AG04449 (cell line): ENCODE results near the gene RAB31.

Experiments used
- CTCF ChIA-PET: fragments of 350-600 bp; formaldehyde crosslinking; extraction: SDS; loops from one replicate; lab custom pipeline; 2021; ENCODE audit warnings: antibody characterized with exemption; lab: Yijun Ruan, JAX
- POLR2A ChIA-PET: fragments of 400-600, 350-600 bp; formaldehyde crosslinking; extraction: SDS; loops from one replicate; lab custom pipeline; 2020; ENCODE audit warnings: antibody characterized with exemption, inconsistent platforms; lab: Yijun Ruan, JAX
- DNase-seq: peaks from one replicate; pipeline ENCODE4 v3.0.0-alpha.2; 2010; ENCODE audit warnings: low read depth, low spot score
- H3K4me3 ChIP-seq: 2 replicates; pipeline ENCODE4 v1.5.1; 2011; ENCODE audit warnings: low read depth, mild to moderate bottlenecking, control low read depth, low read length
- TF ChIP-seq, protein P1 (sequence below): IDR thresholded peaks from one replicate; pipeline ENCODE4 v1.5.1; 2011; ENCODE audit warnings: mild to moderate bottlenecking, moderate library complexity, low read length, control low read depth, inconsistent platforms; ENCODE audit not compliant: insufficient read depth; ENCODE audit errors: missing control alignments

Gene RAB31, protein sequence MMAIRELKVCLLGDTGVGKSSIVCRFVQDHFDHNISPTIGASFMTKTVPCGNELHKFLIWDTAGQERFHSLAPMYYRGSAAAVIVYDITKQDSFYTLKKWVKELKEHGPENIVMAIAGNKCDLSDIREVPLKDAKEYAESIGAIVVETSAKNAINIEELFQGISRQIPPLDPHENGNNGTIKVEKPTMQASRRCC

DNA sequence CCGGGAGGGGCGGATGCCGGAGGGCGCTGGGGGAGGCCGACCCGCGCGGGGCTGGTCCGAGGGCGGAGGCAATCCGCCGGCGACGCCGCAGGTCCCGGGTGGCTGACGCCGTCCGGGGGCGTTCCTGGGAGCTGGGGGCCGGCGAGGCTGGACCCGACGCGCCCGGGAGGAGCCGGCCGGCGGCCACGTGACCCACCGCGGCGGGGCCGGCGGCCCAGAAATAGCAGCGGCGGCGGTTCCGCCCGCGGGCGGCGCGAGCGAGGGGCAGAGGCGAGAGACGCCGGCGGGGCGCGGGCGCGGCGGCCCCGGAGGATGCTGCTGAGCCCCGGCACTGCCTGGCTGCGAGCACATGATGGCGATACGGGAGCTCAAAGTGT lies at the start of gene RAB31:
Gene RAB31, plus strand, starts transcription at position 245 of the 377 bp plus-strand sequence. Its CDS starts 105 bp downstream, at position 350.
- ChIA-PET POLR2A (interaction anchor here (0.6 to 1.0 kb wide), 4 partner anchors 9 to 205 kb away, joined by 3 read pairs; partner anchors contain the start of gene VAPA), CTCF (interaction anchor here (1.0 kb wide), 1 partner anchor 257 kb away, joined by 3 read pairs; no protein-coding TSS in a partner anchor)
- TF ChIP-seq, protein P1, sequence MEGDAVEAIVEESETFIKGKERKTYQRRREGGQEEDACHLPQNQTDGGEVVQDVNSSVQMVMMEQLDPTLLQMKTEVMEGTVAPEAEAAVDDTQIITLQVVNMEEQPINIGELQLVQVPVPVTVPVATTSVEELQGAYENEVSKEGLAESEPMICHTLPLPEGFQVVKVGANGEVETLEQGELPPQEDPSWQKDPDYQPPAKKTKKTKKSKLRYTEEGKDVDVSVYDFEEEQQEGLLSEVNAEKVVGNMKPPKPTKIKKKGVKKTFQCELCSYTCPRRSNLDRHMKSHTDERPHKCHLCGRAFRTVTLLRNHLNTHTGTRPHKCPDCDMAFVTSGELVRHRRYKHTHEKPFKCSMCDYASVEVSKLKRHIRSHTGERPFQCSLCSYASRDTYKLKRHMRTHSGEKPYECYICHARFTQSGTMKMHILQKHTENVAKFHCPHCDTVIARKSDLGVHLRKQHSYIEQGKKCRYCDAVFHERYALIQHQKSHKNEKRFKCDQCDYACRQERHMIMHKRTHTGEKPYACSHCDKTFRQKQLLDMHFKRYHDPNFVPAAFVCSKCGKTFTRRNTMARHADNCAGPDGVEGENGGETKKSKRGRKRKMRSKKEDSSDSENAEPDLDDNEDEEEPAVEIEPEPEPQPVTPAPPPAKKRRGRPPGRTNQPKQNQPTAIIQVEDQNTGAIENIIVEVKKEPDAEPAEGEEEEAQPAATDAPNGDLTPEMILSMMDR: no peak
- H3K4me3 ChIP-seq: peak within 1 kb of the TSS; percentile 72
- DNase-seq: no peak

DNA sequence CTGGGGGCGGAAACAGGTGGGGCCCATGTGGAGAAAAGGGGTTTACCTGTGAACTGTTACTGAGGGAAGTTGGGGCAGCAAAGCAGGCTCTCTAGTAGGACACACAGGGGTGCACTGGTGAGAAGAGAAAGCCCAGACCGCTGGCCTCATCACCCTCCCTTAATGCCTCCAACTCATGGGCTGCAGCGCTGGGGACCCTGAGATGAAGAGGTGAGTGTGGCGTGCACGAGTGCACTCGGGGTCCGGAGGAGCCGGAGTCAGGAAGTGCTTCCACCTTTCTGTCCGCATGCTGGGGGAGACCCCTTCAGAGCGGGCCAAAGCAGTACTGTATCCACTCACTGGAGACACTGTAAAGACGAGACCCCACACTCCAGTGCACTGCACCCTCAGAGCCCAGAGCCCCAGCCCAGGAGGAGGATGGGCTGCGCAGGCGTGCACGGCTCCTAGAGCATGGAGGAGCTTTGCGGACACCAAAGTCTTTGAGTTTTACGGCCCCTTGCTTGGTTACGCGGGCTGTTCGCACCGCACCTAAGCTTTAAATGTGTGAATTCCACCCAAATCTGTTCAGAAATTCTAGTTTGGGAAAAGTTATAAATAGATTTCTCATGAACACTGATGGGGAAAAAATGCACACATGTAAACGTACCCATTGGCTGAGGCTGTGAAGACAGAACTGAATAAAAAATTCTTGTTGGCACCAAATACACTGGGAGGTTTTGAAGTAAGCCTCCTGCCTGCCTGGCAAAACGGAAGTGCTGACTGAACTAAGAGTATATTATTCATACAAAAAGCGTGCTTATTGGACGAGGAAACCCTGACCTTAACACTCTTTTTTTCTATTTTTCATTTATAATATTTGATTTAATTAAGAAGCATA lies 48.4 kb upstream of the RAB31 start:
- no peak for DNase-seq
- TF ChIP-seq, protein P1: no peak
- no peak overlapping the region for H3K4me3 ChIP-seq
- ChIA-PET CTCF (interaction anchor here (0.7 kb wide), 1 partner anchor 84 kb away, joined by 3 read pairs; no protein-coding TSS in a partner anchor), POLR2A (no interaction called here)

DNA sequence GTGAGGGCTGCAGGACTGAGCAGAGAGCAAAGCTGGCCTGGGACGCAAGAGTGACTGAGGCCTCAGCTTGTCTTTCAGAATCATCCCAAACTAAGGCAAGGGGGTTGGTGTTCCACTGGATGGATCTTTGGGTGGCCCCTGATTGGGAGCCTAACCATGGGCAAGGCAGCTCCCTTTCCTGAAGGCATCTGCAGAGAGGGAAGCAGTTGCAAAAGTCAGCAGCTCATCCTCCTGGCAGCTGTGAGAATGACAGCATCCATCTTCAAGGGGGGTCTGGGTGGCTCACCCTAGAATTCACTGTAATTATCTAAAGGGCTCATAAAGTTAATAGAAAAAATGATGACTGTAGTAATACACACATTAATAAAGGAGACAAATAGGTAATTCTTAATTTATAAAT lies 46.5 kb upstream of the RAB31 start:
- ChIA-PET POLR2A (interaction anchor here (0.8 kb wide), 1 partner anchor 12 kb away, joined by 3 read pairs; no protein-coding TSS in a partner anchor), CTCF (interaction anchor here (0.7 to 2.6 kb wide), 10 partner anchors 9 to 121 kb away, joined by 3 to 15 read pairs (median 4); no protein-coding TSS in a partner anchor)
- no peak for DNase-seq
- H3K4me3 ChIP-seq: no peak overlapping the region
- TF ChIP-seq, protein P1: peak; percentile 61

DNA sequence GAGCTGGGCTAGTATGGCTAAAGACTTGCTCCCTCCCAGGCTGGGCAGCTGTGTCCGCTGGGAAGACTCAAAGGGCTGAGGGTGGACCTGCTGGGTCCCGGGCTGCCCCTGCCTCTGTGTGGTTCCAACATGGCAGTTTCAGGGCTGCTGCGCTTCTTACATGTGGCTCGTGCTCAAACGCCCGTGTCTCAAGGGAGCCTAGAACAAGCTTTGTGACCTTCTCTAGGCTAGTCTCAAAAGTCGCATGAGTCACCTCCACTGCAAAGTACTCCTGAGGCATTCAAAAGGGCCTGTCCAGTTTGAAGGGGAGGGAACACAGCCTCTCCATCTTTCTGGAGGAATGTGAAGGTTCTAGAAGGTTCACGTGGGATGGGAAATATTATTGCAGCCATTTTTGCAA lies 44.7 kb upstream of the RAB31 start:
- no peak for DNase-seq
- TF ChIP-seq, protein P1: no peak
- POLR2A ChIA-PET: no interaction called here
- CTCF ChIA-PET: interaction anchor here (1.3 to 2.6 kb wide), 2 partner anchors 21 to 88 kb away, joined by 3 to 15 read pairs; no protein-coding TSS in a partner anchor
- no peak overlapping the region for H3K4me3 ChIP-seq

DNA sequence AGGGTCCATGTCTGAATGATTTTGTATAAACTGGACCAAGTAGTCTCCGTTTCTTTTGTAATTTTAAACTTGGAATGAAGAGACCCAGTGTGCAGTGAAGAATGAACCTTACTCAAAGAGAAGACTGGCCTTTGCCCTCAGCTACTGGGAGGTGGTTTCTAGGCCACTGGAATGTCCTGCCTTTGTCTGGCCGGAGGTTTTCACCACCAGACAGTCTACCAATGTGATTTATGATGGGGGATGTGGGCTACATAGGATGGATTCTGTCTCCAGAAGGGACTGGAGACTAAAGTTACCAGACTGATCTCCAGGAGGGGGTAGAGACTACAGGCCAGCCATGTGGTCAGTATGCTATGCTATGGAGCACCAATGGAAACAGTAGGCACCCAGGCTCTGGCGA lies 42.8 kb upstream of the RAB31 start:
- TF ChIP-seq, protein P1: no peak
- no peak for DNase-seq
- no peak overlapping the region for H3K4me3 ChIP-seq
- POLR2A ChIA-PET: no interaction called here
- CTCF ChIA-PET: interaction anchor here (0.9 to 1.2 kb wide), 3 partner anchors 8 to 54 kb away, joined by 3 to 4 read pairs (median 3); no protein-coding TSS in a partner anchor
